Embryonic facial prominence (tissue), 1 donor: Measurements from ENCODE around the gene PRKAG2.
"Not testable (repeated sequence)": the region's sequence is repeated elsewhere in the genome, so short reads cannot be mapped to it uniquely, and the experiment has no call there.

Experiments used
- DNase-seq: peaks from one replicate; pipeline ENCODE4 v3.0.0-alpha.2; 2016; ENCODE audit errors: extremely low spot score

The PRKAG2 gene

DNA sequence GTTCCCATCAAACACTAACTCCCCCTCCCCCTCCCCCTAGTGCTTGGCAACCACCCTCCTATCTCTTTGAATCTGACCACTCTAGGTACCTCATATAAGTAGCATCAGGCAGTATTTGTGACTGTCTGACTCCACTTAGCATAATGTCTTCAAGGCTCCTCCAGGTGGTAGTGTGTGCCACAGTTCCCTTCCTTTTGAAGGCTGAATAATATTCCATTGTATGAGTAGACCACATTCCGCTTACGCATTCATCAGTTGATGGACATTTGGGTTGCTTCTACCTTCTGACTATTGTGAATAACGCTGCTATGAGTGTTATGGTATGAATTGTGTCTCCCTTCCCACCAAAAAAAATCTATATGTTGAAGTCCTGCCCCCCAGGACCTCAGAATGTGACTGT, 89.6 kb downstream of the PRKAG2 start:
- no peak for DNase-seq

DNA sequence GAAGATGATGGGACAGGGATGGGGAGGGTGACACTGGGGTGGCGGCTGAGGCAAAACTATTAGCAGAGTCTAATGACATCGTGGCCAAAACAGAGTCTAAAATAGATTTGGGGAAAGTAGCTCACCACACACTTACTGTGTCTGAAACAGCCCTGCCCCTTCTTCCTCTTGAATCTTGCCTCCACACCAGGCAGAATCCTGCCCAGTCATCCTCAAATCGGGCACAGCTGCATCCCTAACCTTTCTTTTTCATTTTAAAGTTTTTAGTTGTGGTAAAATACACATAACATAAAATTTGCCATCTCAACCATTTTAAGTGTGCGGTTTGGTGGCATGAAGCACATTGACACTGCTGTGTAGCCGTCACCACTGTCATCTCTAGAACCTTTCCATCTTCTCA, 90.0 kb downstream of the PRKAG2 start:
- DNase-seq, result no peak

DNA sequence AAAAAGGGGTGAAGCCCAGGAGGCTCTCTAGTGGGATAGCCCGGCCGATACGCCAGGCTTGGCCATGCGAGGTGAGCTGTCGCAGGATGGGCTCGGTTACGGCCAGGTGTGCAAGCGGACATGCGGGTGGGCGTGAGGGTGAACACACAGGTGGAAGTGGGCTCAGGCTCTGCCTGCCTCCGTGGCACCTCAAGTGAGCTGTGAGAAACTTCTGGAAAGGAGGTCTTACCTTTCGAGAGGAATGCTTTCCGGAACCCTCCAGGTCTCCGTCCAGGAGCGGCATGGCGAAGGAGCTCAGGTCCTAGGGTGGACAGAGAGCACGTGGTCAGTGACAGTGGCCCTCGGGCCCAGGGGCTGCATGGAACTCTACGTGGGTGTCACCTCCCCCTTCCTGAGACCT, 90.7 kb downstream of the PRKAG2 start:
- DNase-seq, result no peak

DNA sequence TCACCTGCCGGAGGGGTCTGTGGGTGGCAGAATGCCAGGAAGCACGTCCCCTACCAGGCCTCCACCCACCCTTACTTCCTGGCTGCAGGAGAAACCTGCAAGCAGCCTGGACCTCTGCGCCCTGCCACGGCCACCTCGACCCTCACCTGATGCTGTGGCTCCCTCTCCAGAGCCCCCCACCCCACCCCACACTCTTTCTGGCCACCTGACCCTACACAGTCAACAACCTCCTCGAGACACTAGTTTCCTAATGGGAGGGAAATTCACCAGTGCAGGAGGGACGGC, 91.3 kb downstream of the PRKAG2 start:
- DNase-seq, result no peak

DNA sequence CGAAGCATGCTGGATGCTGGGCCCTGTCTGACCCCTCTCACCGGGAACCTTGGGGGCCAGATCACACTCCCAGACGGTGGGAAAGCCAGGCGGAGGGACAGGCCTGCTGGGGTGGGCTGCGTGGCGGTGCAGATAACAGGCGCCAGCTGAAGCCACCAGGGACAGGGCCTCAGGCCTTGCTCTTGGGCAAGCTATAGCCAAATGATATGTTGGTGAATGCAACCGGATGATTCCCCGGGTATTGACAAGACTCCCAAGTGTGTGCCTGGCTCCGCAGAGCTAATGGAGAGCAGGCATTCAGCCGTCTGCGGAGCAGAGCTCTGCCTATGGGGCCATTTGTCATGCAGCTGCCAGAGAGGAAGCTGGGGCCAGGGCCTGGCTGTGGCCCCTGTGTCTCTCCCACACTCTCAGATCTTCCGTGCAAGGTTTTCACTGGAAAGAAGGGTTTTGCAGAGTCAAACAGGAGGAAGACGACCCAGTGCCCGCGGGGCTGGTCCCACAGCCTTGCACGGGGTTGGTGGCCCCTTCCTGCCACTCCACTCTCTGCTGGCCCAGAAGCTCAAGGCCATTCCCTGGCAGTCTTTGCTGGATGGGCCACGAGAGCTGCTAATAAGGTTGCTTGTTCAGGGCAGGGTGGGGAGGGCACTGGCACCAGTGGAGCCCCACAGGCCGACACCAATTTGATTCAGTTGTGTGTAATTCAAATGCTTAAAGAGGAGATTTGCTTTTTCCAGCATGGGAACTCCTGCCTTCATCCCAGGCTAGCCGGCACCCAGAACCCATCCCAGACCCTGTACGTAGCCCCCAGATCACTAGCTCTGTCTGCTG, 91.8 kb downstream of the PRKAG2 start:
- DNase-seq, result no peak

DNA sequence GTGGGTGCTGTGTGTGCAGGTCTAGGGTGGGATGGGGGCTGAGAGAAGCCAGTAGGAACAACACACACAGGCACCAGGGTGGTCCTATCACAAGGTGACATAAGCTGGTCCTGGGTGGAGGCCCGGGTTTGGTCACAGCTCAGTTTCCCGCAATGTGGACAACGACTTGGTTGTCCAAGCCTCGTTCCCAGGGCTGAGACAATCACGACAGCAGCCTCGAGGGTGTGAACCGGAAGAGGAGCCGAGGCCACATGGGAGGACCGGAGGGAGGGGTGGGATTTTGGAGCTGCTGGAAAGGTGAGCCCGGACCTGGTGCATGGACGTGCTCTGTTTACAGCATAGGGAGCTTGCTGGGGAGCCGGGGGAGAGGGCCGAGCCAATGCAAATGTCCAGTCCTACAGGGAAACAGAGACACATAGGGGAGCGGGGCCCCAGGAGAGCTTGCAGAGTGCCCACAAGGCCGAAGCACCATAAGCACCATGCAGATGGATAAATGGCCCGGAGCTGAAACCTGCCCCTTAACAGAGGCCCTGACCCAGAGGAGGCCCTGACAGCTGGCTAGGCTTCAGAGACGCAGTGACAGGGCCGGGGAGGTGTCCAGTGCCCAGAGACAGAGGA, 92.8 kb downstream of the PRKAG2 start:
- DNase-seq, result no peak

DNA sequence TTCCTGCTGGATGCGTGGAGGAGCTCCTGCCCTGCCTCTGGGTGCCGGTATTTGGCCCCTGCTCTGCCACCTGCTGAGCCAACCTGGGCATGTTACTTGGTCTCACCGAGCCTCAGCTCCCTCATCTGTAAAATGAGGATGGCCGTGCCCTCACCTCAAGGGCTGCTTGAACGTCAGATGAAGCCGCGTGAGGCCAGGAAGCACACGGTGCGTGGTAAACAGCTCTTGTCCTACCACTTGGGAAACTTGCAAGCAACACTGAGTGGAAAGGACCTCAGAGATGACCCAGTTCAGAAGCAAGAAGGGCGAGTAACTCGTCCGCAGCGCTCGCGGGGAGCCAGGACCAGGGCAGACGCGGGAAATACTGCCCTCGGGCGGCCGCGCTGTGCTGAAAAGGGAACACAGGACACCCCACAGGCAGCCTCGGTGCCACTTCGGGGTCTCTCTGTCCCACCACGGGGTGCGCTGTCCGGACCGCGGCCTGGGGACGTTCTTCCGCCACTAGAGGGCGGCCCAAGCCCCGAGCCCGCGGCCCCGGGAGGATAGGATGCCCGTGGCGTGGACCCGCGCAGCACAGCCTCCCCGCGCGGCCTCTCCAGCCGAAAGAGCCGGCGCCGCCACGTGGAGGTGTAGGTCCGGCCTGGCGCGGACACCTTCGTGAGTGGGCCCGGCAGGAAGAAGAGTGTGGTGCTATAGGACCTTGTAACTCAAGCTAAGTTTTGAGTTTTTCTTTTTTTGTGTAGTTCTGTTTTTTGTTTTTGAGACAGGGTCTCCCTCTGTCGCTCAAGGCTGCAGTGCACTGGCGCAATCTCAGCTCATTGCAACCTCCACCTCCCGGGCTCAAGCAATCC, 94.1 kb downstream of the PRKAG2 start:
- DNase-seq, result no peak

DNA sequence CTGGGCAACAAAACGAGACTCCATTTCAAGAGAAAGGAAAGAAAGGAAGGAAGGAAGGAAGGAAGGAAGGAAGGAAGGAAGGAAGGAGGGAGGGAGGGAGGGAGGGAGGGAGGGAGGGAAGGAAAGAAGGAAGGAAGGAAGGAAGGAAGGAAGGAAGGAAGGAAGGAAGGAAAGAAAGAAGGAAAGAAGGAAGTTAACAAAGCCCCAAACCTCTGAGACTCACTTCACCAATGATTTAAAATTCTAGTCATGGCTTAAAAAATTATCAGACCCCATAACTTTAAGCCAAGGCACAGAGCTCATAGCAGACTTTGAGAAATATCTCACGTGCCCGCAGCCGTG, 94.7 kb downstream of the PRKAG2 start:
- not testable (repeated sequence) for DNase-seq

DNA sequence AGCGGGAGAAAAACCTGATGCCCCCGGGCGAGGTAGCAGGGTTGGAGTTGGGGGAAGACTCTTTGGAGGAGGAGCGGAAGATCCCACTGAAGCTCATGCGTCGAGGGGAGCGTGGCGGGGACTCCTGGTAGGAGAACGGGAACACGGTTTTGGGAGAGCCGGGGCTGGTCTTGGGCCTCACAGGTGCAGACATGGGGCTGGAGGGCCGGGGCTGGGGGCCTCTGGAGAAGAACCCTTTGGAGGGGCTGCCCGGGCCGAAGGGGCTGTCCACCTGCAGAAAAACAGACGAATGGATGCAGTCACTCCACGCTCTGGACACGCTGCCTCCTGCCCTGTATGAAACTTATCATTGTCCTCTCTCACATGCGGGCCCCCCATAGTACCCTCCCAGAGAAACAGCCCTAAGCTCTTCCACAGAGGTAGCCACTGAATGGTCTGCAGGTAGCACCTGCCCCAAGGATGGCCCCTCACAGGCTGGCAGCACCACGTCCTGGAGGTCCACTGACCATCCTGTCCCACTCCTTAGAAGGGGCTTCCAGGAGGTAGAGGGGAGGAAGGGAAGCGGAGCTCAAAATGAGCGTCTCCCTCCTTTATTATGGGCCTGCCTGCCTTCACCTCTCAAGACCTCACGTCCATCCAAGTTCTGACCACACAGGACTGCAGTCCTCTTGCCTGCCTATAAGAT, 95.6 kb downstream of the PRKAG2 start:
- no peak for DNase-seq

DNA sequence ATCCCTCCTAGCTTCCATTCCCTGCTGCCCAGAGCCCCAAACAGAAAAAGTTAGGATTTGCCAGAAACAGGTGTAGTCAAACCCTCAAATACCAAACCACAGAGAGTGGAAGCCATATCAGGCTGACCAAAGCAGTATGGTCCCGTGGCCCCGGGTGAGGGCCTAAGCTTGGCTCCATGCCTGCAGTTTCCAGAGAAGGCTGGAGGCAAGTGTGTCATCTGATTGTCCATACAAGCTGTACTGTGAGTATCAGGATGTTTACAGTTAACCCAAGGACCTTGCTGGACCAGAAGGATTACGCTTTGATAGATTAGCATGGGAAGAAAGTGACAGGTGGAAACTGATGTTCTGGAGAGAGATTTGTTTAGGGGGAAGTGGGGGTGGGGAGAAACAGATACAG, 96.3 kb downstream of the PRKAG2 start:
- DNase-seq, result no peak

DNA sequence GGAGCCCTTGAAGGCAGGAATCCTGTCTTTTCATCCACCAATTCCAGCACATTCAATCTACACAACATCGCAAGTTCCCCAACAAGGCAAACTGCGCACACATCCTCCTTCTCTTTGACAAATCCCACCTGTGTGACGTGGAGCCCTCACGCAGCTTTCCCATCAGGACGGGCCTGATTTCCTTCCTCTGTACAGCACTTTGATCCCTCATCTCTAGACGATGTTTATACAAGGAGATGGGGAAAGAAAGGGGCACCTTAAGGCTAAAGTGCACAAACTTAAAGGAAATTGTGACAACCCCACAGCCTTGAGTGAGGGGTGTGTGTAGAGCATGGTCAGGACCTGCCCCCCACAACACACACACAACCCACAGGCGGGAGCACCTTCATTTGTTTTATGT, 97.2 kb downstream of the PRKAG2 start:
- DNase-seq, result no peak

DNA sequence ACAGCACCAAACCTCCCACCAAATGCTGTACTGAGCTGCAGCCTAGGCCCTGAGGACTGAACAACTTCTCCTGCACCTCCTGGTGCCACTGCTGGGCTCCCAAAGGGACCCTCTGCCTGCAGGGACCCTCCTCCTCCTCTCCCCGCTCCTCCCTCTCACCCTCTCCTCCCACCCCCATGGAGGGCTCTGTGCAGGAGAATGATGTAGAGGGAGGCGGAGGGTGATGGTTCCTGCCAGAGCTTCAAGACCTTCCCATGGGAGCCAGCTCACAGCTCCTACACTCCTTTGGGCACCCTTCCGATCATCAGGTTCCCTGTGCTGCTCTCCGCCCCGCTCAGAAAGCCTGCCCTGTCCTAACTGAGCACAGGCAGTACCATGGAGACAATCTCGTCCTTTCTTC, 97.7 kb downstream of the PRKAG2 start:
- DNase-seq, result no peak

DNA sequence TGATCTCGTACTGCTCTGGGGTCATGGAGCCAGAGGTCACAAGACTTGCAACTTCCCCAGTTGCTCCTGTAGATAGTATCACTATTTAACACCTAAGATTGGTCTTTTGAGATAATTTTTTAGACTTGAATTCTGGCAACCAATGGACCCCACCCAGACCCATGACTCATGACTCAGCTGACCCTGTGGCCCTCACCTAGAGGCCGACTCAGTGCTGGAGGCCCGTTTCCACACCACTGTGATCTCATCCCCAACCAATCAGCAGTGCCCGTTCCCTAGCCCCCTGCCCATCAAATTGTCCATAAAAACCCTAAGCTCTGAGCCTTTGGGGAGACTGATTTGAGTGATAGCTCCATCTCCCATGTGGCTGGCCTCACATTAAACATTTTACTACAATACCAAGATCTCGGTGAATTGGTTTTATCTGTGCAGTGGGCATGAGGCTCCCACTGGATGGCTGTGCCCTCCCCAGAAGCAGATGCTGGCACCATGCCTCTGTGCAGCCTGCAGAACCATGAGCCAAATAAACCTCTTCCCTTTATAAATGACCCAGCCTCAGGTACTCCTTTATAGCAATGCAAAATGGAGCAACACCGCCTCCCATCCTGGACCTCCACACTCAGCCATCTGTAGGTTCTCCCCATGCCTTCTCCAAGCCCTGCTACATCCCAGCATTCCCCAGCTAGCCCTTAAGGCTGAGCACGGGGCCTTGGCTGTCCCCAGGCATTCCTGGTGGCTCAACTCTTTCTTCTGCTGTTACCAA, 98.8 kb downstream of the PRKAG2 start:
- no peak for DNase-seq

DNA sequence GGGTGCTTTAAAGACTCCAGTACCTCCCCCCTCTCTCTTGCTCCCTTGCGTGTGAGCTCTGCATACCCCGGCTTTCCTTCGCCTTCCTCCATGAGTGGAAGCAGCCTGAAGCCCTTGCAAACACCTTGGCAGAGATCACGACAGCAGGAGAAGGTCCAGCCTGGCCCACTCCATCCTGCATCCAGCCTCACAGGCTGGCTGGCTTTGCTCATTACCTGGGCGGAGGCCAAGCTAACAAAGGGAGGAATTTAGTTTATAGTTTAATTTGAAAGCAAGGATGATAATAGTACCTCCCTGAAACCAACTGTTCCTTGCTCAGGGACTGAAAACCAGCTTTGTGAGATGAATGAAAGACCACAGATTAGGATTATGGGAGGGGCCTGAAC, 99.4 kb downstream of the PRKAG2 start:
- DNase-seq, result no peak

DNA sequence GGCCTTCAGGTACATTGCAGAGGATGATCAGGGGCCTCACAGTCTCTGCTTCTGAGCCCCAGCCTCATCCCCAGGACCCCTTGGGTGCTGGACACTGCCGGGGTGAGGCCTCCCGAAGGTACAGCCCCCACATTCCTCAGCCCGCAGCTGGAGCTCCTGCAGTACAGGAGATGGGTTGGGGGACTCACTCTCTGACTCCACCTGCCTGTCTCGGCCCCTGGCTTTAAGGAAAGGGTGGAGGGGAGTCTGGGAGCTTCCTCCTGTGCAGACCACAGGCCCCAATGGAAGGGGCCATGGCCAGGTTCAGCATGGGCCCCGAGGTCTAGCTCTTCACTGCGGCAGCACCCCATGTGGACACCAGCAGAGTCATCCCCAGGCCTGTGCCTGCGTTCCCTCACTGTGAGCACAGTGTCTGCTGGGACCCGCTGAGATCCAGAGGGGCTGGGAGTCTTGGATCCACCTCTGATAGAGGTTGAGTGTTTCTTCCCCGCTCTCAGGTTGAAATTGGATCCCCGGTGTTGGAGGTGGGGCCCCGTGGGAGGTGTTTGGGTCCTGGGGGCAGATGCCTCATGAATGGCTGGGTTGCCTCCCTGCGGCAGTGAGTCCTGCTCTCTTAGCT, 99.9 kb downstream of the PRKAG2 start:
- no peak for DNase-seq

DNA sequence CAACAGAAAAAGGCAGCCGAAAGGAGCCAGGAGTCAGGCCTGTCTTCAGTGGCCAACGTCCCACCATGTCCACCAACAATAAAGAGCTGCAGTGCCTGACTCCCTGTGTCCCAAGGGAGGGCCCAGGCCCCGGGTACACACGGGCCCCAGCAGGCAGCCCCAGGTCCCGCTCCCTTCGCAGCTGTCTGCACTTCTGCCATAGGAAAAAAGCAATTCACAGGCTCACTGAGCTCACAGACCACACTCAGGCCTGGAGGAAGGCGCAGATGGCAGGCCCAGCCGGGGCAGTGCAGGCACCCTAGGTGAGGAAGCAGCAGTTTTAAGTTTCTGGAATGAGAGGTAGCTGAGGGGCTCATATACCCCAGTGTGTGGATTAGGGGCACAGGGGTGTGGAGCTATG, 100.5 kb downstream of the PRKAG2 start:
- DNase-seq, result no peak

DNA sequence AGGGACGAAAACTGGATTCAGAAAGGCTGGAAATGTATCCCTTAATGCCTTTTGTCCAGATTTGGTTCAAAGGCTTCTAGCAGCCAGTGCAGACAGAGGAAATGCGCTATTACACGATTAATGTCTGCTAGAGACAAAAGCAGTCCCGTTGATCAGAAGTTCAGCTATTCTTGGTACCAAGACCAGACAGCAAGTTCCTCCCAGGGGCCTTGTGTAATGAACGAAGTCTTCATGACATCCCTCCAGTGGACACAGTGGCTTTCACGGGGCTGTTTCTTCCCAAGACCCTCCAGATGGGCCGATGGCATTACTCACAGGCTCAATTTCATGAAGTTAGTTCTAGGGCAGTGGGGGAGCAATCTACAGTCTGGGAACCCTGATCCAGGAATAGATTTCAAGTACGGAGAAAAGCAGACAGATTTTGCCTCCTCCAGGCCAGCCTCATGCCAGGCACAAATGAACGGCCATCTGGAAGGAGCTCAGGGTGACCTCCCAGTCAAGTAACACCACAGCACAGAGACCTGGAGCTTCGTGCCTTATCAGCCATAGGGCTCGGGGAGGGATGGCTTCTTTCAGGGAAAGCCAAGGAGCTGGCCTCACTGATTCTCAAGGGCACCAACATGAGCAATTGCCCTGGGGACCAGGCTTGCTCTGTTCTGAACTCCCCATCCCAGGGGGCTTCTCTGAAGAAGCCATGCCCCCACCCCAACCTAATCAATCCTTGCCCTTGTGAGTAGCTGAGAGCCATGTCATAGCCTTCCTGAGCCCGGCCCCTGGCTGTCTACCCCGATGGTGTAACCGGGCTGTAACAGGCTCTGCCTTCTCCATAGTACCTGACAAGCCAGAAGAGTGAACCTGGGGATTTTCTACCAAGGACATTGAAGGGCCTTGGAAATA, 101.1 kb downstream of the PRKAG2 start:
- no peak for DNase-seq

DNA sequence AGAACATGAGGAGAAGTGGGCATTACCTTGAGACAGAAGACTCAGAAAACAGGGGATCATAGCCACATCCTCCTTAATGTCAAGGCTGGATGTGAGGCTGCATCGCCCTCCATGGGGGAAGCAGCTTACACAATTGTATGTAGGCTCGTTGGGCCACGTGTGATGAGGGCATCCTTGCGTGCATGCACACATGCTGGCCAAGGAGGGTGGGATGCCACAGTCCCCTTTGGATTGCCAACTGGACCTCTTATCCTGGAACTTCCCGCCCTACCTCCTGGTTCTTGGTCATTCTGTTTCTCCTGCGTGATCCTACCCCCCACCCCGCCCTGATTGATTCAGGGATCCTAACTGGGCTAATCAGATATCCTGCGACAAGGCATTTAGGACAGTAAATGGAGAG, 102.0 kb downstream of the PRKAG2 start:
- no peak for DNase-seq

DNA sequence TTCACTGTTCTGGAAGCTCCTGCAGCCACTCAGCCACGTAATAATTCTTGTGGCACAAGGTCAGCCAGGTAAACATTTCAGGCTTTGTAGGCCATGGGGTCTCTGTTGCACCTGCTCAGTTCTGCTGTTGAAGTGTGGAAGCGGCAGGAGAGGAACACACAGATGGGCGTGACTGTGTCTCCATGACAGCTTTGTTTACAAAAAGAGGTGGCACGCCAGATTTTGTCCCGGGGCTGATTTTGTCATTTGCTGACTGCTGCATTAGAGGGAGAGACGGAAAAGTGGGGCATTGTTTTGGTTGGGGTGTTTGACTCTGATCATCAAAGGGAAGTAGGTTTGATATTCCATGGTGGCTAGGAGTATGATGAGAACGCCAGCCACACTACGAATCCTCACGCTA, 103.1 kb downstream of the PRKAG2 start:
- DNase-seq, result no peak

DNA sequence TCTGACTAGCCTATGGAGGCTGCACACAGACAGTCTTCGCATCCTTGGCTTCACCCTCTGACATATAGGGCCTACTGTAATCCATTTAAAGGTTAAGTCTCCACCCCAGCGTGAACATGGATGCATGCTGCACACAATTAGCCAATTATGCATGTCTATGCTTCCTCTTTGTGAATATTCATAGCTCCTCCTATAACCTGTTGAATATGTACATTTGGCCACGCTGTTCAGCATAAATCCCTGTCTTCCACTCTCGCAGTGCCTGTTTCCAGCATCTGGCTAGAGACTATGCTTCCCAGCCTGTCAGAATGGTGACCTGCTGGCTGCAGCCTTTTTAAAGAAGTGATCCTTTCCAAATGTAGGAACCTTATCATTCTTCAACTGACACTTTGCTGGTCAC, 106.7 kb downstream of the PRKAG2 start:
- no peak for DNase-seq
